CD4-positive, alpha-beta memory T cell (primary cell): Measurements from ENCODE around the gene SYMPK. TPM values are rescaled to one million over a fixed set of nuclear protein-coding genes. Genes with fewer than 3 reads are reported as not detected.

Experiments
- CTCF ChIA-PET: fragments of 350-600 bp; sonication (Branson Sonifier 250); formaldehyde crosslinking; loops from one replicate; lab custom pipeline; 2021; ENCODE audit warnings: inconsistent platforms; ENCODE audit not compliant: partially characterized antibody; lab: Charles Lee
- POLR2A ChIA-PET: fragments of 350-600 bp; sonication (Branson Sonifier 250); formaldehyde crosslinking; loops from one replicate; lab custom pipeline; 2021; ENCODE audit not compliant: partially characterized antibody; lab: Charles Lee
- DNase-seq, 5 donors: peaks; one replicate each; pipeline versions ENCODE4 v3.0.0 to v3.0.0-alpha.2; 2020 to 2022; ENCODE audit warnings: mixed read lengths in 1 of 5
- H3K27ac ChIP-seq: one replicate; pipeline ENCODE4 v1.7.0; 2013; ENCODE audit warnings: low read depth, low read length
- H3K27me3 ChIP-seq: 2 replicates; pipeline ENCODE4 v1.7.0; 2013; ENCODE audit warnings: mild to moderate bottlenecking, low read length, moderate library complexity; ENCODE audit not compliant: insufficient read depth
- H3K36me3 ChIP-seq: 2 replicates; pipeline ENCODE4 v1.7.0; 2013; ENCODE audit warnings: mild to moderate bottlenecking, low read length, moderate library complexity; ENCODE audit not compliant: insufficient read depth
- H3K4me1 ChIP-seq: 2 replicates; pipeline ENCODE4 v1.7.0; 2013; ENCODE audit warnings: mild to moderate bottlenecking, low read length, moderate library complexity; ENCODE audit not compliant: insufficient read depth
- H3K4me3 ChIP-seq, 2 donors: one replicate each; pipeline ENCODE4 v1.7.0; 2013; ENCODE audit warnings: low read length in 2 of 2, mild to moderate bottlenecking in 1 of 2
- H3K9me3 ChIP-seq, 2 donors: one replicate each; pipeline ENCODE4 v1.7.0; 2013; ENCODE audit warnings: low read length in 2 of 2, control low read depth in 1 of 2; ENCODE audit not compliant: control insufficient read depth in 1 of 2
- H3K27ac Mint-ChIP-seq, 7 donors: one replicate each; pipeline ENCODE4 v1.8.0; 2020 to 2021; ENCODE audit warnings: mixed read lengths in 7 of 7, mild to moderate bottlenecking in 6 of 7, inconsistent platforms in 3 of 7, moderate library complexity in 3 of 7
- H3K27me3 Mint-ChIP-seq, 2 donors: one replicate each; pipeline ENCODE4 v1.8.0; 2020 to 2021; ENCODE audit warnings: mixed read lengths in 2 of 2
- H3K36me3 Mint-ChIP-seq, 2 donors: one replicate each; pipeline ENCODE4 v1.8.0; 2020 to 2021; ENCODE audit warnings: mixed read lengths in 2 of 2, inconsistent platforms in 1 of 2, mild to moderate bottlenecking in 1 of 2
- H3K4me1 Mint-ChIP-seq, 4 donors: one replicate each; pipeline ENCODE4 v1.8.0; 2020 to 2021; ENCODE audit warnings: mixed read lengths in 4 of 4, mild to moderate bottlenecking in 1 of 4
- H3K4me3 Mint-ChIP-seq, 8 donors: one replicate each; pipeline ENCODE4 v1.8.0; 2020 to 2021; ENCODE audit warnings: mixed read lengths in 8 of 8, mild to moderate bottlenecking in 7 of 8, moderate library complexity in 6 of 8, inconsistent platforms in 3 of 8
- H3K9me3 Mint-ChIP-seq, 8 donors: one replicate each; pipeline ENCODE4 v1.8.0; 2020 to 2021; ENCODE audit warnings: mixed read lengths in 8 of 8, mild to moderate bottlenecking in 5 of 8, inconsistent platforms in 3 of 8, moderate library complexity in 1 of 8
- intact Hi-C: fragments of 100-400 bp; cut with micrococcal nuclease; formaldehyde crosslinking; loops from one replicate; pipeline ENCODE4 v1.15.1; 2023
- polyA plus RNA-seq, 2 donors: library from polyadenylated mRNA; unstranded; fragments of 300-500 nt; fragmentation: Illumina TruSeq; gene quantifications; one replicate each; pipeline ENCODE4 v1.2.3, GENCODE V29; 2021
- total RNA-seq, 2 experiments: library from RNA; stranded (reverse); gene quantifications; one replicate each; pipeline ENCODE4 v1.2.3, GENCODE V29; 2021

SYMPK gene
- total and polyA plus RNA-seq, 4 experiments from 2014 or later, result 6.0 to 98.2 (median 55.7) TPM

GRCh38 chr19:45865269-45865948, 2.5 kb upstream of the SYMPK start:
- H3K4me3 Mint-ChIP-seq, result peak overlapping the region in 3 of 8 donors; percentile 13 to 53 (median 26)
- DNase-seq, result no peak
- ChIA-PET POLR2A (interaction anchor here (1.4 to 3.7 kb wide), 2 partner anchors 9 to 20 kb away, joined by 3 to 47 read pairs; partner anchors contain the start of gene IRF2BP1), CTCF (interaction anchor here (1.1 to 4.3 kb wide), 3 partner anchors 15 to 37 kb away, joined by 4 to 38 read pairs (median 14); partner anchors contain the start of gene MYPOP)
- H3K36me3 Mint-ChIP-seq, result peaks cover 0 to 9% of the 10 kb centered on the region in 2 donors
- Histone ChIP-seq H3K4me3 (no peak overlapping the region), H3K4me1 (peaks cover 23% of the 10 kb centered on the region), H3K9me3 (no peaks in the 10 kb centered on the region), H3K36me3 (no peaks in the 10 kb centered on the region), H3K27ac (no peak overlapping the region), H3K27me3 (no peaks in the 10 kb centered on the region)
- intact Hi-C loops, result no loop called here
- H3K27me3 Mint-ChIP-seq, result peaks cover 1 to 6% of the 10 kb centered on the region in 2 donors
- peaks cover 0 to 6% (median 0%) of the 10 kb centered on the region in 8 donors for H3K9me3 Mint-ChIP-seq
- H3K4me1 Mint-ChIP-seq, result peaks cover 14 to 35% (median 21%) of the 10 kb centered on the region in 4 donors
- peak overlapping the region in 2 of 7 donors; percentile 26 to 60 for H3K27ac Mint-ChIP-seq

- no peak overlapping the region for H3K4me3 ChIP-seq
- no peak for DNase-seq
- no peaks in the 10 kb centered on the region for H3K27me3 ChIP-seq
- Mint-ChIP-seq H3K36me3 (peaks cover 0 to 9% of the 10 kb centered on the region in 2 donors), H3K27me3 (peaks cover 1 to 6% of the 10 kb centered on the region in 2 donors), H3K27ac (peak overlapping the region in 4 of 7 donors; percentile 6 to 70 (median 30)), H3K9me3 (peaks cover 0 to 6% (median 0%) of the 10 kb centered on the region in 8 donors), H3K4me1 (peaks cover 14 to 35% (median 21%) of the 10 kb centered on the region in 4 donors), H3K4me3 (peak overlapping the region; percentile 16 to 71 (median 62))
- H3K9me3 ChIP-seq, result no peaks in the 10 kb centered on the region
- ChIA-PET POLR2A (interaction anchor here (1.0 to 3.7 kb wide), 8 partner anchors 9 to 172 kb away, joined by 3 to 47 read pairs (median 6); partner anchors contain the start of genes CCDC61, IRF2BP1, MYPOP and QPCTL), CTCF (interaction anchor here (0.9 to 4.3 kb wide), 3 partner anchors 10 to 38 kb away, joined by 3 to 38 read pairs (median 14); partner anchors contain the start of gene MYPOP)
- intact Hi-C loops, result no loop called here
- H3K36me3 ChIP-seq, result peaks cover 2% of the 10 kb centered on the region
- peaks cover 23% of the 10 kb centered on the region for H3K4me1 ChIP-seq
- H3K27ac ChIP-seq, result no peak overlapping the region
These were observed 1.7 kb upstream of the SYMPK start for GRCh38 chr19:45864629-45865082.

GRCh38 chr19:45863840-45864628, 1.1 kb upstream of the SYMPK start, which contains the start of gene FOXA3:
TSS of gene FOXA3 (plus strand) at chr19:45864326. CDS start at chr19:45864457, 131 bp downstream.
- Histone ChIP-seq H3K9me3 (no peaks in the 10 kb centered on the region), H3K4me3 (peak within 1 kb of the TSS; percentile 47 to 84), H3K36me3 (peaks cover 6% of the 10 kb centered on the region), H3K27ac (peak within 1 kb of the TSS; percentile 0), H3K27me3 (no peaks in the 10 kb centered on the region), H3K4me1 (peaks cover 23% of the 10 kb centered on the region)
- peak within 1 kb of the TSS; percentile 88 to 100 (median 97) for H3K4me3 Mint-ChIP-seq
- ChIA-PET CTCF (interaction anchor here (0.6 to 4.3 kb wide), 11 partner anchors 9 to 890 kb away, joined by 3 to 38 read pairs (median 5); partner anchors contain the start of genes IRF2BP1 and MYPOP), POLR2A (interaction anchor here (0.6 to 3.7 kb wide), 19 partner anchors 10 to 973 kb away, joined by 3 to 47 read pairs (median 4); partner anchors contain the start of genes CCDC61, DMWD, FBXO46 and IRF2BP1)
- peaks cover 1 to 6% of the 10 kb centered on the region in 2 donors for H3K27me3 Mint-ChIP-seq
- H3K4me1 Mint-ChIP-seq, result peaks cover 14 to 35% (median 21%) of the 10 kb centered on the region in 4 donors
- intact Hi-C loops, result loop anchor here (1.0 to 2.0 kb wide), 12 partner anchors 22 to 280 kb away; partner anchors contain the start of genes CCDC61, DMWD, FBXO46 and IRF2BP1
- DNase-seq, result peak; percentile 49 to 60 (median 56)
- H3K27ac Mint-ChIP-seq, result peak within 1 kb of the TSS; percentile 68 to 100 (median 97)
- peaks cover 0 to 11% of the 10 kb centered on the region in 2 donors for H3K36me3 Mint-ChIP-seq
- peaks cover 0 to 6% (median 0%) of the 10 kb centered on the region in 8 donors for H3K9me3 Mint-ChIP-seq

- no peaks in the 10 kb centered on the region for H3K9me3 ChIP-seq
- Mint-ChIP-seq H3K27me3 (peaks cover 1 to 6% of the 10 kb centered on the region in 2 donors), H3K27ac (peak overlapping the region; percentile 68 to 100 (median 97)), H3K4me1 (peaks cover 15 to 36% (median 24%) of the 10 kb centered on the region in 4 donors), H3K9me3 (peaks cover 0 to 6% (median 0%) of the 10 kb centered on the region in 8 donors), H3K36me3 (peaks cover 5 to 13% of the 10 kb centered on the region in 2 donors), H3K4me3 (peak overlapping the region; percentile 88 to 100 (median 97))
- H3K27me3 ChIP-seq, result no peaks in the 10 kb centered on the region
- DNase-seq, result no peak
- H3K36me3 ChIP-seq, result peaks cover 6% of the 10 kb centered on the region
- intact Hi-C loops, result loop anchor here (1.0 to 2.0 kb wide), 12 partner anchors 23 to 279 kb away; partner anchors contain the start of genes CCDC61, DMWD, FBXO46 and IRF2BP1
- peaks cover 23% of the 10 kb centered on the region for H3K4me1 ChIP-seq
- ChIA-PET CTCF (interaction anchor here (0.6 to 4.3 kb wide), 10 partner anchors 20 to 891 kb away, joined by 3 to 38 read pairs (median 6); partner anchors contain the start of genes IRF2BP1 and MYPOP), POLR2A (interaction anchor here (0.6 to 3.7 kb wide), 18 partner anchors 13 to 973 kb away, joined by 3 to 47 read pairs (median 4); partner anchors contain the start of genes CCDC61, DMWD, FBXO46 and IRF2BP1)
- H3K4me3 ChIP-seq, result peak overlapping the region; percentile 47 to 84
- peak overlapping the region; percentile 0 for H3K27ac ChIP-seq
These were observed 440 bp upstream of the SYMPK start for GRCh38 chr19:45863335-45863839.

- H3K27me3 Mint-ChIP-seq, result peaks cover 1 to 6% of the 10 kb centered on the region in 2 donors
- H3K27me3 ChIP-seq, result no peaks in the 10 kb centered on the region
- intact Hi-C loops, result loop anchor here (2.0 kb wide), 4 partner anchors 65 to 155 kb away; partner anchors contain the start of genes DMWD and FBXO46
- POLR2A ChIA-PET, result interaction anchor here (0.7 to 3.7 kb wide), 6 partner anchors 12 to 684 kb away, joined by 3 to 47 read pairs (median 12); partner anchors contain the start of genes BLOC1S3, IRF2BP1, MYPOP and SIX5
- H3K4me3 ChIP-seq, result peak overlapping the region; percentile 66 to 84
- H3K4me1 Mint-ChIP-seq, result peaks cover 19 to 42% (median 28%) of the 10 kb centered on the region in 4 donors
- H3K4me3 Mint-ChIP-seq, result peak overlapping the region; percentile 88 to 100 (median 97)
- H3K27ac ChIP-seq, result peak overlapping the region; percentile 85
- peaks cover 9 to 18% of the 10 kb centered on the region in 2 donors for H3K36me3 Mint-ChIP-seq
- peaks cover 23% of the 10 kb centered on the region for H3K4me1 ChIP-seq
- peak overlapping the region; percentile 68 to 100 (median 97) for H3K27ac Mint-ChIP-seq
- peaks cover 10% of the 10 kb centered on the region for H3K36me3 ChIP-seq
- CTCF ChIA-PET, result interaction anchor here (2.0 to 4.3 kb wide), 2 partner anchors 21 to 46 kb away, joined by 6 to 38 read pairs; no protein-coding TSS in a partner anchor
- DNase-seq, result no peak
- peaks cover 0 to 6% (median 0%) of the 10 kb centered on the region in 8 donors for H3K9me3 Mint-ChIP-seq
- H3K9me3 ChIP-seq, result no peaks in the 10 kb centered on the region
These were observed 730 bp downstream of the SYMPK start for GRCh38 chr19:45862271-45862563.
